Measurements from ENCODE around the gene BAD.

DNA sequence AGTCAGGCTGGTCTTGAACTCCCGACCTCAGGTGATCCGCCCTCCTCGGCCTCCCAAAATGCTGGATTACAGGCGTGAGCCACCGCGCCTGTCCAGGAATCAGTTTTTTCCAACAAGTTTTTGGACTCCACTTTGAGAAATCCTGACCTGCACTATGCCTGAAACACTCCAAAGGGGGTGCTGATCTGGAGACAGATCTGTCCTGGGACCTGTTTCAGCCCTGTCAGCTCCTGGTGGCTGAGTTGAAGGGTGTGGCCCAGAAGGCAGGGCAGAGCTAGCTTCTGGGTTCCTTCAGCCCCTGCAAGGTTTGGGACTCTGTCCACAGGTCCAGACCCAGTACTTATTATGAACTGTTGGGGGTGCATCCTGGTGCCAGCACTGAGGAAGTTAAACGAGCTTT is 52.9 kb downstream of the BAD start:
- TF ChIP-seq CTCF (IDR thresholded peaks at IDR 0.05), result no peak
- no peak for TF ChIP-seq EZH2 (IDR thresholded peaks at IDR 0.05)
- TF ChIP-seq EZH2phosphoT487 (IDR thresholded peaks at IDR 0.05), result no peak
